Activated CD4-positive, alpha-beta memory T cell treated with anti-CD3 and anti-CD28 coated beads for 36 hours (primary cell): ENCODE data around the gene TBL1XR1. TPM values are rescaled to one million over a fixed set of nuclear protein-coding genes. Genes with fewer than 3 reads are reported as not detected.
A peak's percentile ranks its signal among the peaks of the same experiment; 100 is the strongest.
"Not testable (repeated sequence)": the region's sequence is repeated elsewhere in the genome, so short reads cannot be mapped to it uniquely, and the experiment has no call there.

Experiments used
- CTCF ChIA-PET: fragments of 350-600 bp; sonication (Branson Sonifier 250); formaldehyde crosslinking; loops from one replicate; lab custom pipeline; 2021; ENCODE audit warnings: antibody characterized with exemption, inconsistent platforms; lab: Charles Lee
- POLR2A ChIA-PET: fragments of 350-600 bp; sonication (Branson Sonifier 250); formaldehyde crosslinking; loops from one replicate; lab custom pipeline; 2021; ENCODE audit warnings: antibody characterized with exemption; lab: Charles Lee
- DNase-seq: peaks from one replicate; pipeline ENCODE4 v3.0.0-alpha.2; 2020
- H3K27ac Mint-ChIP-seq: one replicate; pipeline ENCODE4 v1.8.0; 2021; ENCODE audit warnings: mixed read lengths
- H3K27me3 Mint-ChIP-seq: one replicate; pipeline ENCODE4 v1.8.0; 2021; ENCODE audit warnings: mixed read lengths
- H3K36me3 Mint-ChIP-seq: one replicate; pipeline ENCODE4 v1.8.0; 2021; ENCODE audit warnings: mixed read lengths
- H3K4me1 Mint-ChIP-seq: one replicate; pipeline ENCODE4 v1.8.0; 2021; ENCODE audit warnings: low read depth, mixed read lengths
- H3K4me3 Mint-ChIP-seq: one replicate; pipeline ENCODE4 v1.8.0; 2021; ENCODE audit warnings: mild to moderate bottlenecking, mixed read lengths
- H3K9me3 Mint-ChIP-seq: one replicate; pipeline ENCODE4 v1.8.0; 2021; ENCODE audit warnings: mixed read lengths
- intact Hi-C: fragments of 100-400 bp; cut with micrococcal nuclease; formaldehyde crosslinking; loops from one replicate; pipeline ENCODE4 v1.15.1; 2023
- total RNA-seq, 2 experiments: library from RNA; stranded (reverse); gene quantifications; one replicate each; pipeline ENCODE4 v1.2.3, GENCODE V29; 2021

The TBL1XR1 gene
- total RNA-seq, 2 experiments from 2014 or later, result 158 to 167 TPM

- ChIA-PET CTCF (interaction anchor here (0.7 to 1.2 kb wide), 4 partner anchors 24 to 52 kb away, joined by 3 read pairs; no protein-coding TSS in a partner anchor), POLR2A (interaction anchor here (1.0 to 1.7 kb wide), 4 partner anchors 10 to 210 kb away, joined by 3 to 5 read pairs (median 4); partner anchors contain the start of gene TBL1XR1)
- no peak for DNase-seq
- H3K27ac Mint-ChIP-seq, result no peak overlapping the region
- H3K4me3 Mint-ChIP-seq, result no peak overlapping the region
- no peaks in the 10 kb centered on the region for H3K27me3 Mint-ChIP-seq
- H3K36me3 Mint-ChIP-seq, result peaks cover 1% of the 10 kb centered on the region
- H3K9me3 Mint-ChIP-seq, result no peaks in the 10 kb centered on the region
- intact Hi-C loops, result no loop called here
- H3K4me1 Mint-ChIP-seq, result peaks cover 57% of the 10 kb centered on the region
These were observed 46.9 kb downstream of the TBL1XR1 start for GRCh38 chr3:177150218-177150916.

GRCh38 chr3:177149106-177149505 lies 48.2 kb downstream of the TBL1XR1 start:
- ChIA-PET POLR2A (interaction anchor here (0.6 kb wide), 1 partner anchor 79 kb away, joined by 3 read pairs; no protein-coding TSS in a partner anchor), CTCF (no interaction called here)
- H3K36me3 Mint-ChIP-seq, result peaks cover 1% of the 10 kb centered on the region
- no peak for DNase-seq
- no peak overlapping the region for H3K27ac Mint-ChIP-seq
- no peaks in the 10 kb centered on the region for H3K9me3 Mint-ChIP-seq
- H3K4me3 Mint-ChIP-seq, result no peak overlapping the region
- intact Hi-C loops, result loop anchor here (5.0 kb wide), 1 partner anchor 37 kb away; no protein-coding TSS in a partner anchor
- H3K27me3 Mint-ChIP-seq, result no peaks in the 10 kb centered on the region
- peaks cover 62% of the 10 kb centered on the region for H3K4me1 Mint-ChIP-seq

GRCh38 chr3:177147790-177148189 lies 49.5 kb downstream of the TBL1XR1 start:
- intact Hi-C loops, result loop anchor here (2.0 to 5.0 kb wide), 4 partner anchors 35 to 279 kb away; no protein-coding TSS in a partner anchor
- ChIA-PET POLR2A (interaction anchor here (1.1 kb wide), 1 partner anchor 190 kb away, joined by 3 read pairs; no protein-coding TSS in a partner anchor), CTCF (no interaction called here)
- H3K27me3 Mint-ChIP-seq, result no peaks in the 10 kb centered on the region
- peaks cover 1% of the 10 kb centered on the region for H3K36me3 Mint-ChIP-seq
- no peak overlapping the region for H3K4me3 Mint-ChIP-seq
- H3K4me1 Mint-ChIP-seq, result peaks cover 73% of the 10 kb centered on the region
- no peak for DNase-seq
- no peak overlapping the region for H3K27ac Mint-ChIP-seq
- H3K9me3 Mint-ChIP-seq, result no peaks in the 10 kb centered on the region

- intact Hi-C loops, result loop anchor here (1.0 to 5.0 kb wide), 7 partner anchors 34 to 280 kb away; no protein-coding TSS in a partner anchor
- Mint-ChIP-seq H3K27ac (peak overlapping the region; percentile 67), H3K4me1 (peaks cover 71% of the 10 kb centered on the region), H3K9me3 (no peaks in the 10 kb centered on the region), H3K27me3 (no peaks in the 10 kb centered on the region), H3K36me3 (no peaks in the 10 kb centered on the region), H3K4me3 (peak overlapping the region; percentile 30)
- CTCF ChIA-PET, result interaction anchor here (0.6 to 0.8 kb wide), 2 partner anchors 33 to 168 kb away, joined by 4 read pairs; no protein-coding TSS in a partner anchor
- POLR2A ChIA-PET, result interaction anchor here (1.0 to 1.4 kb wide), 3 partner anchors 12 to 51 kb away, joined by 4 read pairs; partner anchors contain the start of gene TBL1XR1
- no peak for DNase-seq
These were observed 50.6 kb downstream of the TBL1XR1 start for GRCh38 chr3:177146646-177147045.

GRCh38 chr3:177145954-177146353 lies 51.3 kb downstream of the TBL1XR1 start:
- ChIA-PET POLR2A (interaction anchor here (0.7 to 1.4 kb wide), 4 partner anchors 13 to 56 kb away, joined by 3 to 4 read pairs (median 4); partner anchors contain the start of gene TBL1XR1), CTCF (interaction anchor here (0.9 kb wide), 1 partner anchor 88 kb away, joined by 3 read pairs; no protein-coding TSS in a partner anchor)
- Mint-ChIP-seq H3K4me1 (peaks cover 67% of the 10 kb centered on the region), H3K27me3 (no peaks in the 10 kb centered on the region), H3K27ac (peak overlapping the region; percentile 66), H3K36me3 (no peaks in the 10 kb centered on the region), H3K4me3 (peak overlapping the region; percentile 29), H3K9me3 (no peaks in the 10 kb centered on the region)
- no peak for DNase-seq
- intact Hi-C loops, result loop anchor here (1.0 to 5.0 kb wide), 7 partner anchors 34 to 281 kb away; no protein-coding TSS in a partner anchor

- H3K36me3 Mint-ChIP-seq, result no peaks in the 10 kb centered on the region
- H3K4me3 Mint-ChIP-seq, result peak overlapping the region; percentile 34
- intact Hi-C loops, result loop anchor here (5.0 kb wide), 1 partner anchor 33 kb away; no protein-coding TSS in a partner anchor
- DNase-seq, result no peak
- CTCF ChIA-PET, result interaction anchor here (0.9 kb wide), 2 partner anchors 29 to 87 kb away, joined by 3 read pairs; no protein-coding TSS in a partner anchor
- H3K4me1 Mint-ChIP-seq, result peaks cover 67% of the 10 kb centered on the region
- POLR2A ChIA-PET, result interaction anchor here (1.4 kb wide), 1 partner anchor 20 kb away, joined by 4 read pairs; no protein-coding TSS in a partner anchor
- H3K27me3 Mint-ChIP-seq, result no peaks in the 10 kb centered on the region
- peak overlapping the region; percentile 66 for H3K27ac Mint-ChIP-seq
- H3K9me3 Mint-ChIP-seq, result no peaks in the 10 kb centered on the region
These were observed 51.9 kb downstream of the TBL1XR1 start for GRCh38 chr3:177145381-177145780.

- intact Hi-C loops, result loop anchor here (5.0 kb wide), 1 partner anchor 33 kb away; no protein-coding TSS in a partner anchor
- ChIA-PET POLR2A (no interaction called here), CTCF (interaction anchor here (0.7 to 0.9 kb wide), 2 partner anchors 30 to 45 kb away, joined by 3 read pairs; no protein-coding TSS in a partner anchor)
- Mint-ChIP-seq H3K9me3 (no peaks in the 10 kb centered on the region), H3K27me3 (no peaks in the 10 kb centered on the region), H3K4me3 (peak overlapping the region; percentile 34), H3K4me1 (peaks cover 67% of the 10 kb centered on the region), H3K27ac (peak overlapping the region; percentile 66), H3K36me3 (no peaks in the 10 kb centered on the region)
- no peak for DNase-seq
These were observed 52.4 kb downstream of the TBL1XR1 start for GRCh38 chr3:177144922-177145321.

- Mint-ChIP-seq H3K27ac (peak overlapping the region; percentile 18), H3K4me3 (no peak overlapping the region), H3K36me3 (peaks cover 2% of the 10 kb centered on the region), H3K9me3 (no peaks in the 10 kb centered on the region), H3K27me3 (no peaks in the 10 kb centered on the region), H3K4me1 (peaks cover 85% of the 10 kb centered on the region)
- no peak for DNase-seq
- POLR2A ChIA-PET, result no interaction called here
- CTCF ChIA-PET, result no interaction called here
- intact Hi-C loops, result loop anchor here (2.0 kb wide), 2 partner anchors 17 to 85 kb away; no protein-coding TSS in a partner anchor
These were observed 55.2 kb downstream of the TBL1XR1 start for GRCh38 chr3:177141899-177142646.

- POLR2A ChIA-PET, result interaction anchor here (1.1 kb wide), 1 partner anchor 17 kb away, joined by 3 read pairs; no protein-coding TSS in a partner anchor
These were observed 55.8 kb downstream of the TBL1XR1 start for GRCh38 chr3:177141471-177141870.

GRCh38 chr3:177139220-177139619 lies 58.1 kb downstream of the TBL1XR1 start:
- peak overlapping the region; percentile 74 for H3K27ac Mint-ChIP-seq
- CTCF ChIA-PET, result interaction anchor here (1.8 kb wide), 1 partner anchor 219 kb away, joined by 3 read pairs; no protein-coding TSS in a partner anchor
- H3K9me3 Mint-ChIP-seq, H3K36me3 Mint-ChIP-seq, H3K27me3 Mint-ChIP-seq, POLR2A ChIA-PET: not testable (repeated sequence)
- H3K4me3 Mint-ChIP-seq, result peak overlapping the region; percentile 29
- intact Hi-C loops, result loop anchor here (2.0 kb wide), 1 partner anchor 220 kb away; no protein-coding TSS in a partner anchor
- peak; percentile 56 for DNase-seq
- peaks cover 72% of the 10 kb centered on the region for H3K4me1 Mint-ChIP-seq

More at GRCh38 chr3:177141471-177141870, 55.8 kb downstream of the TBL1XR1 start:
- Mint-ChIP-seq H3K4me3 (no peak overlapping the region), H3K27me3 (no peaks in the 10 kb centered on the region), H3K27ac (no peak overlapping the region), H3K9me3 (no peaks in the 10 kb centered on the region), H3K4me1 (peaks cover 84% of the 10 kb centered on the region), H3K36me3 (peaks cover 2% of the 10 kb centered on the region)
- intact Hi-C loops, result loop anchor here (2.0 kb wide), 2 partner anchors 17 to 85 kb away; no protein-coding TSS in a partner anchor
- CTCF ChIA-PET, result interaction anchor here (1.8 kb wide), 1 partner anchor 90 kb away, joined by 6 read pairs; no protein-coding TSS in a partner anchor
- no peak for DNase-seq
